Keratinocyte (primary cell): ENCODE data around the gene CLSTN1. TPM values are rescaled to one million over a fixed set of nuclear protein-coding genes. Genes with fewer than 3 reads are reported as not detected.
A peak's percentile ranks its signal among the peaks of the same experiment; 100 is the strongest.

ENCODE experiments used
- DNase-seq: peaks from one replicate; pipeline ENCODE4 v3.0.0-alpha.2; 2011; ENCODE audit warnings: low read depth, missing footprints, low spot score
- FAIRE-seq: peaks from 2 replicates; lab custom pipeline; 2011; peaks lifted over from hg19 to GRCh38; lab: Jason Lieb, UNC
- H2AFZ ChIP-seq: 2 replicates; pipeline ENCODE4 v1.6.0; 2012; ENCODE audit warnings: low read length, control low read depth, inconsistent platforms; ENCODE audit not compliant: control insufficient read depth
- H3K27ac ChIP-seq: 2 replicates; pipeline ENCODE4 v1.5.1; 2011; ENCODE audit warnings: low read length; ENCODE audit not compliant: control insufficient read depth, insufficient read depth
- H3K27me3 ChIP-seq: 3 replicates; pipeline ENCODE4 v1.6.0; 2011; ENCODE audit warnings: low read length; ENCODE audit not compliant: control insufficient read depth, insufficient read depth; ENCODE audit errors: extremely low read depth
- H3K36me3 ChIP-seq, 2 experiments: 2 replicates in 1 of 2; 3 replicates in 1 of 2; pipeline ENCODE4 v1.5.1; 2011; ENCODE audit warnings: low read length in 2 of 2, mild to moderate bottlenecking in 1 of 2; ENCODE audit not compliant: control insufficient read depth in 2 of 2, insufficient read depth in 2 of 2; ENCODE audit errors: extremely low read depth in 1 of 2
- H3K4me1 ChIP-seq: 3 replicates; pipeline ENCODE4 v1.5.1; 2011; ENCODE audit warnings: low read length; ENCODE audit not compliant: control insufficient read depth, insufficient read depth; ENCODE audit errors: extremely low read depth
- H3K4me2 ChIP-seq: 3 replicates; pipeline ENCODE4 v1.6.0; 2011; ENCODE audit warnings: low read depth, low read length; ENCODE audit not compliant: control insufficient read depth, insufficient read depth; ENCODE audit errors: extremely low read depth
- H3K4me3 ChIP-seq, 3 experiments: fragments of 200-600 bp in 1 of 3; sonication (generic) in 1 of 3; 2 replicates in 2 of 3; 3 replicates in 1 of 3; pipeline ENCODE4 v1.5.1; 2011 to 2016; ENCODE audit warnings: low read length in 3 of 3, mild to moderate bottlenecking in 3 of 3, control low read depth in 2 of 3, inconsistent platforms in 1 of 3, low read depth in 1 of 3, mixed read lengths in 1 of 3, mixed run types in 1 of 3, moderate library complexity in 1 of 3; ENCODE audit not compliant: control insufficient read depth in 2 of 3, insufficient read depth in 2 of 3; ENCODE audit errors: extremely low read depth in 1 of 3
- H3K79me2 ChIP-seq: 2 replicates; pipeline ENCODE4 v1.6.0; 2012; ENCODE audit warnings: low read length; ENCODE audit not compliant: control insufficient read depth, insufficient read depth
- H3K9ac ChIP-seq: 3 replicates; pipeline ENCODE4 v1.6.0; 2011; ENCODE audit warnings: low read length; ENCODE audit not compliant: control insufficient read depth, insufficient read depth; ENCODE audit errors: extremely low read depth
- H3K9me1 ChIP-seq: 3 replicates; pipeline ENCODE4 v1.6.0; 2011; ENCODE audit warnings: low read length; ENCODE audit not compliant: control insufficient read depth, insufficient read depth; ENCODE audit errors: extremely low read depth
- H3K9me3 ChIP-seq: 2 replicates; pipeline ENCODE4 v1.5.1; 2012; ENCODE audit warnings: low read depth, low read length; ENCODE audit not compliant: control insufficient read depth
- H4K20me1 ChIP-seq: 3 replicates; pipeline ENCODE4 v1.6.0; 2011; ENCODE audit warnings: low read length; ENCODE audit not compliant: control insufficient read depth, insufficient read depth; ENCODE audit errors: extremely low read depth
- CTCF ChIP-seq, 3 experiments: IDR thresholded peaks in 1 of 3; conservative IDR thresholded peaks in 1 of 3; optimal IDR thresholded peaks in 1 of 3; 2 replicates in 2 of 3; 3 replicates in 1 of 3; pipeline versions ENCODE3 to v1.5.1; 2011; ENCODE audit warnings: low read length in 3 of 3, mild to moderate bottlenecking in 3 of 3, moderate library complexity in 2 of 3, control low read depth in 1 of 3, inconsistent platforms in 1 of 3; ENCODE audit not compliant: insufficient read depth in 2 of 3; ENCODE audit errors: extremely low read depth in 1 of 3
- EZH2 ChIP-seq: IDR thresholded peaks from one replicate; pipeline ENCODE4 v1.6.1; 2012; ENCODE audit warnings: inconsistent platforms, mild to moderate bottlenecking, low read length, moderate library complexity
- dilution Hi-C: fragments of 300-500 bp; cut with MboI; formaldehyde crosslinking; loops from one replicate; pipeline ENCODE4 v1.7.0; 2020; ENCODE audit warnings: low sequenced_read_pairs; ENCODE audit not compliant: extremely low pct_ligation_motif_present
- polyA plus RNA-seq, 5 experiments: library from polyadenylated mRNA; depleted of rRNA in 3 of 5; stranded (reverse) in 3 of 5; stranded (forward) in 1 of 5; unstranded in 1 of 5; fragments of >200 nt; gene quantifications; 1 replicate in 1 of 5; 2 replicates in 3 of 5; 3 replicates in 1 of 5; pipeline versions ENCODE4 v1.2.1 to v1.2.3, GENCODE V29; 2011 to 2012; ENCODE audit warnings: missing spikeins in 2 of 5, low read depth in 1 of 5, low replicate concordance in 1 of 5

Gene CLSTN1
- polyA plus RNA-seq, 1 donor (not counting 4 experiments of a cell fraction or from before 2014, with no cell fraction given) = 90.3 TPM

GRCh38 chr1:9840176-9840575, 16.4 kb upstream of the CLSTN1 start:
- H3K4me2 ChIP-seq = no peak overlapping the region
- peaks cover 81% of the 10 kb centered on the region for H3K4me1 ChIP-seq
- H3K79me2 ChIP-seq = peaks cover 3% of the 10 kb centered on the region
- H3K9me1 ChIP-seq = no peaks in the 10 kb centered on the region
- FAIRE-seq (peak; percentile 74), DNase-seq (no peak)
- no peaks in the 10 kb centered on the region for H4K20me1 ChIP-seq
- no peaks in the 10 kb centered on the region for H3K27me3 ChIP-seq
- H3K9me3 ChIP-seq = peaks cover 4% of the 10 kb centered on the region
- H3K9ac ChIP-seq = peak overlapping the region; percentile 19
- TF ChIP-seq EZH2 (no peak), CTCF (optimal IDR thresholded peaks at IDR 0.05 in 1 of 3, IDR thresholded peaks at IDR 0.05 in 1 of 3, conservative IDR thresholded peaks at IDR 0.05 in 1 of 3; ENCODE audit: extremely low read depth in 1 of 3, insufficient read depth in 2 of 3, low read length in 3 of 3) (no peak)
- H3K27ac ChIP-seq = peak overlapping the region; percentile 57
- dilution Hi-C loops = no loop called here
- H3K36me3 ChIP-seq = no peaks in the 10 kb centered on the region
- H2AFZ ChIP-seq = no peak overlapping the region
- no peak overlapping the region for H3K4me3 ChIP-seq

- Histone ChIP-seq H3K4me3 (no peak overlapping the region), H3K9ac (no peak overlapping the region), H3K27me3 (no peaks in the 10 kb centered on the region), H3K79me2 (peaks cover 15% of the 10 kb centered on the region), H3K4me1 (peaks cover 85% of the 10 kb centered on the region), H2AFZ (no peak overlapping the region), H3K27ac (no peak overlapping the region), H4K20me1 (no peaks in the 10 kb centered on the region), H3K9me3 (peaks cover 4% of the 10 kb centered on the region), H3K9me1 (no peaks in the 10 kb centered on the region), H3K36me3 (no peaks in the 10 kb centered on the region), H3K4me2 (no peak overlapping the region)
- TF ChIP-seq EZH2 = no peak
- FAIRE-seq = no peak
- dilution Hi-C loops = no loop called here
- DNase-seq = no peak
Measured at GRCh38 chr1:9838946-9839345, 15.2 kb upstream of the CLSTN1 start.

- Histone ChIP-seq H3K27me3 (no peaks in the 10 kb centered on the region), H2AFZ (no peak overlapping the region), H3K27ac (peak overlapping the region; percentile 92), H3K79me2 (peaks cover 21% of the 10 kb centered on the region), H3K4me2 (peak overlapping the region; percentile 93), H3K9me3 (peaks cover 4% of the 10 kb centered on the region), H3K36me3 (no peaks in the 10 kb centered on the region), H3K4me1 (peaks cover 62% of the 10 kb centered on the region), H3K9ac (peak overlapping the region; percentile 34), H3K4me3 (peak overlapping the region in 1 of 3 experiments; percentile 28), H4K20me1 (no peaks in the 10 kb centered on the region), H3K9me1 (no peaks in the 10 kb centered on the region)
- TF ChIP-seq EZH2 (no peak), CTCF (optimal IDR thresholded peaks at IDR 0.05 in 1 of 3, IDR thresholded peaks at IDR 0.05 in 1 of 3, conservative IDR thresholded peaks at IDR 0.05 in 1 of 3; ENCODE audit: extremely low read depth in 1 of 3, insufficient read depth in 2 of 3, low read length in 3 of 3) (no peak)
- dilution Hi-C loops = no loop called here
- FAIRE-seq (peak; percentile 100), DNase-seq (peak; percentile 92)
Measured at GRCh38 chr1:9836632-9836960, 12.8 kb upstream of the CLSTN1 start.
